ENCODE results near the gene TLX1.

Gene TLX1

DNA sequence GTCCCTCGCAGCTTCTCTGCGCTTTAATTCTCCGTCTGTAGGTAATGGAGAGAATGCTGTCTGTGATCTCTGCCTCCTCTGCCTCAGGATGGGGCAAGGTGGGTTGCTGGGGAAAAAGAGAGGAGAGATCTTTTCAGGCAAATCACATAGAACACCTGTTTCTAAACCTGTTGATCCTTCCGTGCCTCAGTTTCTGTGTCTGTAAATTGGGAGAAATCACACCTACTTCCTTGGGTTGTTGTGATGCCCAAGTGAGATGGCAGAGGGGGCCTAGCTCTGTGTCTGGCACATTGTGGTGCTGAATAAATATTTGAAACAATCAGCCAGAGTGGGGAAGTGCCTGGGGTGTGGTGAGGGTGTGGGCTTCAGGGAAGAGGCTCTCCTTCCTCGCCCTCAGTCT, 40.5 kb upstream of the TLX1 start:
- peaks cover 99% of the 10 kb centered on the region for H3K27me3 Mint-ChIP-seq (ENCODE audit: low read depth, poor library complexity)

DNA sequence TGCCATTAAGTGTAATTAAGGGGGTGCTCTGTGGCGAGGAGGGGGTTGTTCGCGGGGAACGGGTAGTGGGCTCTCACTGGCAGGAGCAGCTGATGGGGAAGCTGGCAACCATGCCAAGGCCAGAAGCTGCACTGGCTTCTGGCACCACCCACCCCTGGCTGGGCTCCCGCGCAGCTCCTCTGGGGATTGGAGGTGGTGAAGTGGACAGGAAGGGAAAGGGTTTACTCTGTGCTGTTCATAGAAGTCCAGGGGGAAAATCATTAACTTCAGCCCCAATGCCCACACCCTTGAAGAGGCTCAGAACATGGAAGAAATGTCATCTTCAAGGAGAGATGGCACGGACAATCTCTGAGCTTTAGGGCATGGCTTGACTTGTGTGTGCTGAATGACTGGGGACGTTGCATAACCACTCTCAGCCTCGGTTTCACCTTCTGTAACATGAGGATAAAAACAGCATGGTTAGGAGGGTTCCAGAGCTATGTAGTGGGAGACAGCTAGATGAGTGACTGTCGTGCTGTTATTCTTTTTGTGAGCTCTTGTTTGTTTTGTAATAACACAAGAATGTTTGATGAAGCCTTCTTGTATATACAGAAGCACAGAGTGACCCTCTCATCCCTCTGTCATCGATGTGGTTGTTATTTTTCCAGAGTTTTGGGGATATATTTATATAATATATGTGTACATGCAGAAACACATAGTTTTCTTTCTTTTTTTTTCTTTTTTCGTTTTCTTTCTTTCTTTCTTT, 39.4 kb upstream of the TLX1 start:
- Mint-ChIP-seq H3K27ac (no peak overlapping the region), H3K9me3 (no peaks in the 10 kb centered on the region), H3K4me1 (peaks cover 26% of the 10 kb centered on the region), H3K36me3 (ENCODE audit: low read depth) (no peaks in the 10 kb centered on the region), H3K27me3 (ENCODE audit: low read depth, poor library complexity) (peaks cover 97% of the 10 kb centered on the region), H3K4me3 (no peak overlapping the region)
- DNase-seq, result no peak
- TF ChIP-seq, protein P1, sequence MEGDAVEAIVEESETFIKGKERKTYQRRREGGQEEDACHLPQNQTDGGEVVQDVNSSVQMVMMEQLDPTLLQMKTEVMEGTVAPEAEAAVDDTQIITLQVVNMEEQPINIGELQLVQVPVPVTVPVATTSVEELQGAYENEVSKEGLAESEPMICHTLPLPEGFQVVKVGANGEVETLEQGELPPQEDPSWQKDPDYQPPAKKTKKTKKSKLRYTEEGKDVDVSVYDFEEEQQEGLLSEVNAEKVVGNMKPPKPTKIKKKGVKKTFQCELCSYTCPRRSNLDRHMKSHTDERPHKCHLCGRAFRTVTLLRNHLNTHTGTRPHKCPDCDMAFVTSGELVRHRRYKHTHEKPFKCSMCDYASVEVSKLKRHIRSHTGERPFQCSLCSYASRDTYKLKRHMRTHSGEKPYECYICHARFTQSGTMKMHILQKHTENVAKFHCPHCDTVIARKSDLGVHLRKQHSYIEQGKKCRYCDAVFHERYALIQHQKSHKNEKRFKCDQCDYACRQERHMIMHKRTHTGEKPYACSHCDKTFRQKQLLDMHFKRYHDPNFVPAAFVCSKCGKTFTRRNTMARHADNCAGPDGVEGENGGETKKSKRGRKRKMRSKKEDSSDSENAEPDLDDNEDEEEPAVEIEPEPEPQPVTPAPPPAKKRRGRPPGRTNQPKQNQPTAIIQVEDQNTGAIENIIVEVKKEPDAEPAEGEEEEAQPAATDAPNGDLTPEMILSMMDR (IDR thresholded peaks at IDR 0.05), result no peak

More for the DNA sequence above, 40.5 kb upstream of the TLX1 start:
- no peak overlapping the region for H3K27ac Mint-ChIP-seq
- H3K4me3 Mint-ChIP-seq, result no peak overlapping the region
- TF ChIP-seq, protein P1 (IDR thresholded peaks at IDR 0.05), result no peak
- peaks cover 26% of the 10 kb centered on the region for H3K4me1 Mint-ChIP-seq
- DNase-seq, result no peak
- no peaks in the 10 kb centered on the region for H3K9me3 Mint-ChIP-seq
- H3K36me3 Mint-ChIP-seq (ENCODE audit: low read depth), result no peaks in the 10 kb centered on the region

DNA sequence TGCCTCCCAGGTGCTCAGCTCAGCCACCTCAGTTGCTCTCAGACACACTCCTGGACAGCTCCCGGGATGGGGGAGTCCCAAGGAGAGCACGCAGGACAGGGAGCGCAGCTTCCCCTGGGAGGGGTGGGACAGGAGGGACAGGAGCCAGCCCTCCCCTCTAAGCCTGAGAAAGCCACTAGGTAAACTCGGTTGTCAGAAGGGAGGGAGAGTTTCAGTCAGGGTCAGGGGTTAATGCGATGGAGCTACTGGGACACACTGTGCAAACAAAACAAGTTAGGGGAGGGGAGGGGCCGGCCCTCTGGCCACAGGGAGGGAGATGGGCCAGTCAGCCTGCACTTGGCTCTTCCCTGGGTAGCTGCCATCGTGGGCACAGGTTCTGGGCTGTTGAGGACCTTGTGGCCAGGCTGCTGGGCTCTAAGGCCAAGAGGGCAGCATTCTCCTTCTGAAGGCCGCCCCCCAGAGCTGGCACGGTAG, 38.2 kb upstream of the TLX1 start:
- Mint-ChIP-seq H3K9me3 (no peaks in the 10 kb centered on the region), H3K36me3 (ENCODE audit: low read depth) (no peaks in the 10 kb centered on the region), H3K27me3 (ENCODE audit: low read depth, poor library complexity) (peaks cover 97% of the 10 kb centered on the region), H3K27ac (no peak overlapping the region), H3K4me3 (no peak overlapping the region), H3K4me1 (peaks cover 35% of the 10 kb centered on the region)
- peak; percentile 47 for DNase-seq
- TF ChIP-seq, protein P1 (IDR thresholded peaks at IDR 0.05), result no peak

DNA sequence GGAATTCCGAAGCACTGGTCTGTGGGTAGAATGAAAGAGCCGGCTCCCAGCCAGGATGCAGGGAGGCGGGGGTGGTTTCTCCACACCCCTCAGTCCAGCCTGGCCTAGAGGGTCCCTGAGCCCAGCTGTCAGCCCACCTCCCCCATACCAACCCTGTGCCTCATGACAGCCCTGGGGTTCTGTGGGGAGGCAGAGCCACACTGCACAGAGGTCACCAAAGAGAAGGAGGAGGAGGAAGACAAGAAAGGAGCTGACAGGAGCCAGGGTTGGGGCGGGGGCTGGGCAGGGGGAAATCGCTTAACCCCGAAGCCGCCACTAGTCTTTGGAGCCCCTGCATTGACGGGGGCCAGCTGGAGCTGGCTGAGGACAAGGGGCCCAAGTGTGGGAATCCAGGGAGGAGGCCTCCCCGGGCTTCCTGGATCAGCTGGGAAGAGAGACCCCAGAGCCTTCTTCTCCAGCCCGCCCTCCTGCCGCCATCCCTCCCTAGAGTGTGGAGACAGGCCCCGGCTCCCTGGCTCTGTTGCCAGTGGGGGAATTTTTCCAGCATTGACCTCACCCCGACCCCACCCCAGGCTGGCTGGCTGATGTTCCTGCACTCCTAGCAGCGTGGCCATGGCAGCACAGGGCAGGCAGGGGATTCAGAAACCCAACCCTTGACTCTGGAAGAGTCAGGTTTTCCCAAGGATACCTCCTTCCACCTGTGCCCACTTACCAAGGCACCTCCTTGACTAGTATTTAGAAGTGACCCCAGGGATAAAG, 36.8 kb upstream of the TLX1 start:
- H3K27ac Mint-ChIP-seq, result no peak overlapping the region

DNA sequence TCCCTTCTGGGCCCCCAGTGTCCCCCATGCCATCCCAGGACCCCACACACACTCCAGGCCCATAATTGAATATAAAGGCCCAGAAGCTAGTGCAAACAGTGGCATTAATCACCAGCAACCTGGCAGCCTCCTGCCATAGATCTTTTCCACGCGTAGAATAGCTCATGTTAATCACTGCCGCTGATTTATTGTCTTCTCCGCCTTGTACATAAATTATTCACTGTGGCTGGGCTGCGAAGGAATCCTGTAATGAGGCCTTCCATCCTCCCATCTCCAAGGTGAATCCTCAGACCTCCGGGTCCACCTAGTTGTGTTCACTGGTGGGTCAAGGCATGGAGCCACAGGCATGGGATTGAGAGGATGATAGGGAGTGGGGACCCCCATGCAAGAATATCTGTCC, 36.1 kb upstream of the TLX1 start:
- no peak overlapping the region for H3K27ac Mint-ChIP-seq
- no peak overlapping the region for H3K4me3 Mint-ChIP-seq
- TF ChIP-seq, protein P1 (IDR thresholded peaks at IDR 0.05), result no peak
- no peaks in the 10 kb centered on the region for H3K36me3 Mint-ChIP-seq (ENCODE audit: low read depth)
- H3K9me3 Mint-ChIP-seq, result no peaks in the 10 kb centered on the region
- peaks cover 39% of the 10 kb centered on the region for H3K4me1 Mint-ChIP-seq
- H3K27me3 Mint-ChIP-seq (ENCODE audit: low read depth, poor library complexity), result peaks cover 94% of the 10 kb centered on the region
- no peak for DNase-seq

More for the DNA sequence above, 36.8 kb upstream of the TLX1 start:
- Mint-ChIP-seq H3K4me3 (peak overlapping the region; percentile 3), H3K9me3 (no peaks in the 10 kb centered on the region), H3K4me1 (peaks cover 39% of the 10 kb centered on the region), H3K36me3 (ENCODE audit: low read depth) (no peaks in the 10 kb centered on the region), H3K27me3 (ENCODE audit: low read depth, poor library complexity) (peaks cover 94% of the 10 kb centered on the region)
- TF ChIP-seq, protein P1 (IDR thresholded peaks at IDR 0.05), result no peak
- no peak for DNase-seq
